Activated CD4-positive, CD25-positive, alpha-beta regulatory T cell treated with anti-CD3 and anti-CD28 coated beads, Interleukin-2, amount 50 U/mL, for 72 hours (primary cell): ENCODE measurements around the gene CFAP99.
"Not testable (repeated sequence)": the region's sequence is repeated elsewhere in the genome, so short reads cannot be mapped to it uniquely, and the experiment has no call there.

Experiments used
- DNase-seq: peaks from one replicate; pipeline ENCODE4 v3.0.0; 2021

CFAP99 gene

GRCh38 chr4:2418650-2419571, at the start of gene CFAP99:
Gene CFAP99, plus strand, starts transcription at chr4:2418955.
- DNase-seq, result peak; percentile 93

DNA sequence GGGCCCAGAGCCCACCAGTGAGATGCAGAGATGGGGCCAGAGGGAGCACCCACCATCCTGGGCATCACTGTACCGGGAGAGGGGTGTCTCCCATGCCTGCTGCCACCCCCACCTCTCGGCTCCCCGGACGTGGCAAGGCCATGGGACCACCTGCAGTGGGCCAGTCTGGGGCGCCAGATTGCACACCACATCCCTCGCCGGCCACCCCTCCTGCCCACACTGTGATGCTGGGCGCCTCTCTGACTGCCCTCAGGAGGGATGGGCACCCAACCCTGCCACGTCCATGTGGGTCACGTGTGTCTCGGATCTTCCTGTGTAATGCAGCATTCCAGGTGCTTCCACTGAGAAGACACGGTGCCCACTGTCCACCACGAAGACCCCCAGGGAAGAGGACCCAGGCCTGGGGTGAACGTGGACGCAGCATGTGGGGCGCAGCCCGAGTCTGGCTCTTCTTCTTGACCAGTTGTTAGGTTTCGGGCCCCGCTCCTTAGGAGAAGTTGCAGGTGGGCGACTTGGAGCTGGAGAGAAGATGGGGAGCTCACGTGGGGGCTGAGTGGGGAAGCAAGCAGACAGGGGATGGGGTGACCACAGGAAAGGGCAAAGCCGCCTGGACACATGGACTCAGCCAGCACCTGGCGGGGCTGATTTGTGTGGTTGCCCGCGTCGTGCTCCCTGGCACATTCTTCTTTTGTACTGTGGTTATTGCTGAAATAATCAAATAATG, 48.0 kb upstream of the CFAP99 start:
- DNase-seq, result no peak

DNA sequence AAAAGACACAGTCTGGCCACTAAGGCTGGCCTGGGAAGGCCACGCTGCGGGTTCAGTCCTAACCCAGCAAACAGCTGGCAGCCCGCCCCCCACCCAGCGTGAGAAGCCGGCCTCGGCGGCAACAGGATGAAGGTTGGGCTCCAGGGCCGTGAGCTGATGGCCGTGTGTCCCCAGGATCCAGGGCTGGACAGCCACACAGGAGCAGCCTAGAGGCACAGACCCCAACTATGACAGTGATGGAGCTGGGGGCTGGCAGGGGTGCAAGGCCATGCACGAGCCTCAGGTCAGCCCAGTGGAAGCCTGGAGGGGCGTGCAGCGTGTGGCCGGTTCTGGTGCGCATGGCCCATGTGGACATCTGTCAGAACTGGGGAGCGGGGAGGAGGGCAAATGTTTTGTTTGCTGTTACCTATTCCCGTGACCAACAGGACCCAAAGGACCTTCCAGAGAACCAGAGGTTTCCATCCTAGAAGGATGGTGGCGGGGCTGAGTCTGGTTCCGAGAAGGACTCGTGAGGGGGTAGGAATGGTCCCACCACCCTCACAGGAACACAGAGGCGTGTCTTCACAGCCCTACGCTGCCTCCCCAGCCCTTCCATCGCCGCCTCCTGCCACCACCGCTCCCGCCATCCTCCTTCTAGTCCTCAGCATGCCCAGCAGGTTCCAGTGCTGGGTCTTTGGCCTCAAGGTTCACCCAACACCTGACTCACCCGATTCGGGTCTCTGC, 46.8 kb upstream of the CFAP99 start:
- no peak for DNase-seq

- DNase-seq, result no peak
Observed at GRCh38 chr4:2372488-2373030, 46.2 kb upstream of the CFAP99 start.

DNA sequence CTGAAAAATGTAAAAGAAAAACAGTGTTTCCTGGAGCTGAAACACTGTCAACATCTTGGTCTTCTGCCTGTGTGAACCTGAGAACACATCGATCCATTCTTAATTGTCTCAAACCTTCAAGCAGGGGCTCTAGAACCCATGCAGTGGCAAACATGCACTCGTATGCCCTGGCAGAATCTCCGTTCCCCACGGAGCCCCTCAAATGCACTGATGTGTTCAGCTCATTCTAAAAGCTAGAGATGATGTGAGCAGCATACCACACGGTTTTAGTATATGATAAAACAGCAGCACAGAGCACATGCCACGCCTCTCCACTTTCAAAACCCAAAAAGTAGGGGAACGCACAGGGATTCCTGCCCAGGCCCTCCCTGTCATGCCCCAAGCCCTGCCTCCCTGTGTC, 45.2 kb upstream of the CFAP99 start:
- no peak for DNase-seq

GRCh38 chr4:2375427-2375826, 43.3 kb upstream of the CFAP99 start:
- no peak for DNase-seq

GRCh38 chr4:2377241-2377640, 41.5 kb upstream of the CFAP99 start:
- no peak for DNase-seq

- DNase-seq, result no peak
Observed at GRCh38 chr4:2378401-2378800, 40.4 kb upstream of the CFAP99 start.

- DNase-seq, result no peak
Observed at GRCh38 chr4:2378898-2379297, 39.9 kb upstream of the CFAP99 start.

- not testable (repeated sequence) for DNase-seq
Observed at GRCh38 chr4:2380589-2380988, 38.2 kb upstream of the CFAP99 start.

DNA sequence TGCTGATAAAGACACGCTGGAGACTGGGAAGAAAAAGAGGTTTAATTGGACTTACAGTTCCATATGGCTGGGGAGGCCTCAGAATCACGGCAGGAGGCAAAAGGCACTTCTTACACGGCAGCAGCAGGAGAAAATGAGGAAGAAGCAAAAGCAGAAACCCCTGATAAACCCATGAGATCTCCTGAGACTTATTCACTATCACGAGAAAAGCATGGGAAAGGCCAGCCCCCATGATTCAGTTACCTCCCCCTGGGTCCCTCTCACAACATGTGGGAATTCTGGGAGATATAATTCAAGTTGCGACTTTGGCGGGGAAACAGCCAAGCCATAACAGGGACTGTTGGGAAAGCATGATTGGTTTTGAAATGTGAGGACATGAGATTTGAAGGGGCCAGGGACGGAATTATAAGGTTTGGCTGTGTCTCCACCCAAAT, 36.0 kb upstream of the CFAP99 start:
- not testable (repeated sequence) for DNase-seq

DNA sequence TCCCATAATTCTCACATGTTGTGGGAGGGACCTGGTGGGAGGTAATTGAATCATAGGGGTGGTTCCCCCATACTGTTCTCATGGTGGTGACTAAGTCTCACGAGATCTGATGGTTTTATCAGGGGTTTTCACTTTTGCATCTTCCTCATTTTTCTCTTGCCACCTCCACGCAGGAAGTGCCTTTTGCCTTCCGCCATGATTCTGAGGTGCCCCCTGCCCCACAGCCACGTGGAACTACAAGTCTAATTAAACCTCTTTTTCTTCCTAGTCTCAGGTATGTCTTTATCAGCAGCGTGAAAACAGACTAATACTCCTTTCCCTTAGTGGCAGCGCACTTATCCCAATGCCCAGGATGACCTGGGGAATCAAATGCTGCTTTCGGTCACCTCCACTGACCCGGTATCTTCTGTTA, 35.5 kb upstream of the CFAP99 start:
- DNase-seq, result not testable (repeated sequence)

GRCh38 chr4:2383760-2384159, 35.0 kb upstream of the CFAP99 start:
- DNase-seq, result no peak

DNA sequence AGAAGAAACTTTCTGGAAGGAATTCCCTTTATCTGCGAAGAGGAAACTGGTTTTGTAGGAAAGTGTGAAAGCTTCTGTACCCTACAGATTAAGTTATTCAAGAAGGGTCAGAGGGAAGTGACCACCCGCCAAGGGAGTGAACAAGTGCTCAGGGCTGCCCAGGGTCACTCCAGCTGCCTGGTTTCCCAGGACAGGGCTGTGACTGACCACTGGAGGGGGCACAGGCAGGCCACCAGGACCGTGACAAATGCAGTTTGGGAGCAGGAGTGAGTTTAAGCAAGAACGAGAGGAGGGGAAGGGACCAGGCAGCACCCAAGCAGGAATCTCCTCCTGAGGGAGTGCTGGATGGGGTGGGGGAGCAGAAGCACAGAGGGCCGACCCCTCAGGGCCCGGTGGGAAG, 34.5 kb upstream of the CFAP99 start:
- no peak for DNase-seq

DNA sequence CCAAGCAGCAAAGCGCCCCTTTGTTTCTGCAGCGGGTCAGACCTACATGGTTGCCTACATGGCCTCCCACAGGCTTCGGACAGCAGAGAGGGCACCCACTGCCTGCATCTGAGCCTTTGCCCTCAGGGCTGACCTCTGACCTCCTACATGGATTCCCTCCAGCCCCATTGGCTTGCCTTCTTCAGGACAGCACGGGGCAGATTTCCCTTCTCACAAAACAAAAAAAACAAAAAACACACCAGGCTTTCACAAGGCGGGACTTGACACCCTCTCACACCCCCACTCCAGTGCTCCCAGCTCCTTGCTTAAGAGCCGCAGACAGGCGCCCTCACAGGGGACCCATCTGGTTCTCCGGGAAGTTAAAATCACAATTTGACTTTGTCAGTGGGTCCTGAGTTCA, 33.2 kb upstream of the CFAP99 start:
- DNase-seq, result no peak

GRCh38 chr4:2386717-2387116, 32.0 kb upstream of the CFAP99 start:
- DNase-seq, result no peak

DNA sequence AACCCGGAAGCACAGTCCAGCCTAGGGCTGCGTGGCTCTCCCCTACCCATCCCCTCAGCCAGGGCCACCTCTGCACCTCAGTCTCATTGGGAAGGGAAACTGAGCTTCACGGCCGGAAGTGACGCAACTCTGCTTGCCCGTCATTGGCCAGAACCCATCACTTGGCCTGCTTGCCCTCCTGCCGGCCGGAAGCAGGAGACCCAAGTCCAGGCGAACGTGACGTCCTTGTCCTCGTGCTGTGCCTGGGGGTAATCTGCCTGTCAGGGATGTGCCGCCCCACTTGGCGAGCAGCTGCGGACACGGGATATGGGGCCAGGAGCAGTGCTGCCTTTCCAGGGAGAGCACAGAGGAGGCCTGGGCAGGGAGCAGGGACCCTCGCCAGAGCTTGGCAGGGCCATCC, 31.5 kb upstream of the CFAP99 start:
- no peak for DNase-seq

DNA sequence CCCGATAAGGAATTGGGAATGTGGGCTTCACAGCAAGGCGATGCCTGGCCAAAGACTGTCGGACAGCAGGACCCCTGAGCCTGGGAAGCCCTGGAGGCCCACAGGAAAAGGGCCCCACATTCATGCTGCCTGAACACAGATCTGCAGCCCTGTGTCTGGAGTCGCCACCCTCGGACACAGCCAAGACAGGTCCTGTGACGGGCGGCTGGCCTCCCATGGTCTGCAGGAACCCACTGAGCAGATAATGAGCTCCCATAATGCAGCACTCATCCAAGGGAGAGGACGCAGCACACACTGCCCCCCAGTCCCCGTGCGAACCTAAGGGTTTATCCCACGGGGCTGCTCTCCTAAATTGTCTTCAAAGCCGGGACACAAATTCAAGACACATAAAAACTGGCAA, 30.9 kb upstream of the CFAP99 start:
- no peak for DNase-seq

DNA sequence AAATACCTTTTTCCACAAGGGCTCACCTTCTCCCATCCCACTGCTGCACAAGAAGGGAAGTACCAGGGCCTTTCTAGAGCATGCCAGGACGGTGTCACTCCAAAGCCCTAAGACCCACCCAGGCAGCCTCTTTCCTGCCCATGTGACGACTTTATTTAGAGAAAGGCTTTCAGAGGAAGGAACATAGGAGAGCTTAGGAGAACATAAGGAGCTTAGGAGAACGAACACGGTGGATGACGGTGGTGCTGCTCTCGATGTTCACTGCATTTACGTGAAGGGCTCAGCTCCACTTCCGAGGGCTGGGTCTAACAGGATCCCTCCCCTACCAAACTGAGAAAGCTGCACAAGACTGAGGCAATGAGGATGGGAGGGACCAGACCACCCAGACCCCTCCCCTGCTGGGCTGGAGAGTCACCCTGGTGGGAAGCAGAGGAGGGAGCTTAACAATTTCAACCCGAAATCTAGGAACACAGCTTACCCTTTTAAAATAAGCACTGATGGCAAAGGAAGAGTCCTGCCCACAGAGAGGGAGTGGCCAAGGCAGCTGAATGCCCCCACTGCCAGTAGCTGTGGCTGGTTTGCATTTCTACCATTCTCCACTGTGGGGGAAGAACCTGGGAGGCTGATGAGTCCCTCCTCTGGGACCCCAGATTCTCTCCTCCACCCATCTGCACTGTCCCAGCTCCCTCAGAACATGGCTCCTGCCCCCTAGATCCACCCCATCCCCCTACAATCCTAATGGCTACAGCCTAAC, 30.1 kb upstream of the CFAP99 start:
- DNase-seq, result no peak

GRCh38 chr4:2389691-2390090, 29.1 kb upstream of the CFAP99 start:
- no peak for DNase-seq

- no peak for DNase-seq
Observed at GRCh38 chr4:2390146-2390545, 28.6 kb upstream of the CFAP99 start.

DNA sequence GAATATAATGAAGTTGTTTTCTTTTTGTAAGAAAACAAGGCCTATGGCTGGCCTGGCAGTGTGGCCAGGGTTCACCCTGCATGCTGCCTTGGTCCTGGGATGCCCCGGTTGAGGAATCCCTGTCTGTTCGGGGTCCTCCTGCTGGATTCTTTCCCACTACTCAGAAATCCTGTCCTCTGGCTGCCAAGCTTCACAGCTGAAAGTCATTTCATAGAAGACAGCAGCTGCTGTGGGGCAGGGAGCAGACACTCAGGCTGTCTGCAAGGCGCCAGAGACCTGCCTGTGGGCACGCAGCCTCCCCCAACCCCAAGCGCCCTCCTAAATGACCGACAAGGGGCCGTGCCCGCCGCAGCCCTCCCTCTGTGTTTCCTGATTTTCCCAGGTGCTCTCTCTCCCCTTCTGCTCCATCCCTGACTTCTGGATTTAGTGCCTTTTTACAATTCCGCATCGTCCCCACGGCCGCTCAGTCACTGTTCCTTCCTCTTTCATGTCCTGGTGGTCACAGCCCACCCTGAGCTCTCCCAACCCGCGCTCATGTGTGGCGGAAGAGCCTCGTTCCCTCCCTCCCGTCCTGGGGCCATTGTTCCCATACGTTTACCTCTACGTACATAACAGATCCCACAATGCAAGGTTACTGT, 27.9 kb upstream of the CFAP99 start:
- no peak for DNase-seq
